Gastroesophageal sphincter (tissue), 4 donors: ENCODE data around the gene DNTTIP2. TPM values are rescaled to one million over a fixed set of nuclear protein-coding genes. Genes with fewer than 3 reads are reported as not detected.
"Not testable (repeated sequence)": the region's sequence is repeated elsewhere in the genome, so short reads cannot be mapped to it uniquely, and the experiment has no call there.

ENCODE experiments used
- ATAC-seq: fragments of 150-250 bp; one replicate; pipeline ENCODE4 v1.9.1; 2016; ENCODE audit warnings: mild to moderate bottlenecking, moderate library complexity
- H3K27ac ChIP-seq, 4 donors: fragments of 200-600 bp; sonication (generic) in 3 of 4; 1 replicate in 3 of 4; 2 replicates in 1 of 4; pipeline ENCODE4 v1.5.1; 2016 to 2019
- H3K27me3 ChIP-seq: fragments of 200-600 bp; sonication (generic); one replicate; pipeline ENCODE4 v1.5.1; 2019
- H3K36me3 ChIP-seq, 2 donors: fragments of 200-600 bp; sonication (generic); one replicate each; pipeline ENCODE4 v1.5.1; 2019; ENCODE audit warnings: control low read depth in 1 of 2
- H3K4me1 ChIP-seq, 3 donors: fragments of 200-600 bp; sonication (generic); 1 replicate in 2 of 3; 2 replicates in 1 of 3; pipeline ENCODE4 v1.5.1; 2016 to 2019; ENCODE audit warnings: control low read depth in 2 of 3
- H3K4me3 ChIP-seq, 2 donors: fragments of 200-600 bp; sonication (generic); one replicate each; pipeline ENCODE4 v1.5.1; 2019; ENCODE audit warnings: mild to moderate bottlenecking in 1 of 2, moderate library complexity in 1 of 2
- H3K9me3 ChIP-seq, 3 donors: fragments of 200-600 bp; sonication (generic); one replicate each; pipeline ENCODE4 v1.5.1; 2017 to 2019; ENCODE audit warnings: control low read depth in 2 of 3
- EP300 ChIP-seq: sonication (generic); formaldehyde crosslinking; IDR thresholded peaks from one replicate; pipeline ENCODE4 v1.6.1; 2017; ENCODE audit warnings: antibody characterized with exemption, mild to moderate bottlenecking
- POLR2A ChIP-seq, 2 donors: fragments of 450-650 bp; IDR thresholded peaks; one replicate each; pipeline ENCODE4 v1.6.1; 2017; ENCODE audit warnings: antibody characterized with exemption in 2 of 2, mild to moderate bottlenecking in 2 of 2, moderate library complexity in 1 of 2
- POLR2AphosphoS5 ChIP-seq: sonication (generic); formaldehyde crosslinking; IDR thresholded peaks from one replicate; pipeline ENCODE4 v1.6.1; 2017; ENCODE audit warnings: antibody characterized with exemption
- WGBS, 2 donors: methylation state at CpG; one replicate each; pipeline ENCODE4 v1.1.5; 2018; ENCODE audit warnings: low coverage in 1 of 2; 5-methylcytosine and 5-hydroxymethylcytosine counted together
- total RNA-seq, 4 donors: library from RNA; depleted of rRNA; stranded (reverse); fragments of >200 nt; gene quantifications; one replicate each; pipeline ENCODE4 v1.1.0, GENCODE V29; 2016
- TF ChIP-seq, protein P1 (sequence below), 4 experiments: fragments of 200-600 bp in 2 of 4; fragments of 450-650 bp in 2 of 4; sonication (generic) in 1 of 4; IDR thresholded peaks; one replicate each; pipeline ENCODE4 v1.5.1; 2017 to 2019; ENCODE audit warnings: antibody characterized with exemption in 4 of 4, mild to moderate bottlenecking in 2 of 4, moderate library complexity in 2 of 4

The DNTTIP2 gene
- total RNA-seq, 4 donors from 2014 or later = 30.6 to 42.2 (median 40.3) TPM

DNA sequence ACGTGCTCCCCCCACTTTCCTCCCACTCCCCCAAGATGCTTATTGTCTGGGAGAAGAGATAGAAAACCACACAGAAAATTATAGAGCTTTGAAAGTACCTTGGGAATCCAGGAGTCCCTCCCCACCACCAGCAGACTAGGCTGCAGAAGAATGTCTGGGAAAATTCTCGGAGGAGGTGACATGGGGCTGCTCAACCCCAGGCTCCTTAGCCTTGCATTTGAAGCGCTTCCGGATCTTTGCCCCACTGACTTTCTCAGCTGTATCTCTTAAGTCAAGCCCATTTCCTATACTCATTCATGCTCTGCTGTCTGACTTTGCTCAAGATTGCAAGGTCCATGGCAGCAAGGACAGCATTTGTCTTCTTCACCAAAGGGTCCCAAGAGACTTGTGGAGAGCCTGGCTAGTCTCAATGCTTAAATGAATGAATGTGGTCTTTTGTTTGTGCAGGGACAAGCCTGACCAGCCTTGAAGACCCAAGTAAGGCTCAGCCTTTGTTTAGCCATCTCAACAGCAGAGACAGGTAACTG, 38.0 kb downstream of the DNTTIP2 start:
- Histone ChIP-seq H3K27ac (no peak overlapping the region), H3K36me3 (peaks cover 0 to 14% of the 10 kb centered on the region in 2 donors), H3K9me3 (no peaks in the 10 kb centered on the region), H3K27me3 (no peaks in the 10 kb centered on the region), H3K4me3 (no peak overlapping the region), H3K4me1 (peaks cover 0 to 25% (median 9%) of the 10 kb centered on the region in 3 donors)
- WGBS, 2 donors = 88 to 93% methylated on average over 3 to 4 of the region's 4 CpGs
- ATAC-seq = no peak
- TF ChIP-seq, protein P1, sequence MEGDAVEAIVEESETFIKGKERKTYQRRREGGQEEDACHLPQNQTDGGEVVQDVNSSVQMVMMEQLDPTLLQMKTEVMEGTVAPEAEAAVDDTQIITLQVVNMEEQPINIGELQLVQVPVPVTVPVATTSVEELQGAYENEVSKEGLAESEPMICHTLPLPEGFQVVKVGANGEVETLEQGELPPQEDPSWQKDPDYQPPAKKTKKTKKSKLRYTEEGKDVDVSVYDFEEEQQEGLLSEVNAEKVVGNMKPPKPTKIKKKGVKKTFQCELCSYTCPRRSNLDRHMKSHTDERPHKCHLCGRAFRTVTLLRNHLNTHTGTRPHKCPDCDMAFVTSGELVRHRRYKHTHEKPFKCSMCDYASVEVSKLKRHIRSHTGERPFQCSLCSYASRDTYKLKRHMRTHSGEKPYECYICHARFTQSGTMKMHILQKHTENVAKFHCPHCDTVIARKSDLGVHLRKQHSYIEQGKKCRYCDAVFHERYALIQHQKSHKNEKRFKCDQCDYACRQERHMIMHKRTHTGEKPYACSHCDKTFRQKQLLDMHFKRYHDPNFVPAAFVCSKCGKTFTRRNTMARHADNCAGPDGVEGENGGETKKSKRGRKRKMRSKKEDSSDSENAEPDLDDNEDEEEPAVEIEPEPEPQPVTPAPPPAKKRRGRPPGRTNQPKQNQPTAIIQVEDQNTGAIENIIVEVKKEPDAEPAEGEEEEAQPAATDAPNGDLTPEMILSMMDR (IDR thresholded peaks at IDR 0.05) = no peak
- TF ChIP-seq EP300 (no peak), POLR2AphosphoS5 (no peak), POLR2A (IDR thresholded peaks at IDR 0.05) (no peak)

DNA sequence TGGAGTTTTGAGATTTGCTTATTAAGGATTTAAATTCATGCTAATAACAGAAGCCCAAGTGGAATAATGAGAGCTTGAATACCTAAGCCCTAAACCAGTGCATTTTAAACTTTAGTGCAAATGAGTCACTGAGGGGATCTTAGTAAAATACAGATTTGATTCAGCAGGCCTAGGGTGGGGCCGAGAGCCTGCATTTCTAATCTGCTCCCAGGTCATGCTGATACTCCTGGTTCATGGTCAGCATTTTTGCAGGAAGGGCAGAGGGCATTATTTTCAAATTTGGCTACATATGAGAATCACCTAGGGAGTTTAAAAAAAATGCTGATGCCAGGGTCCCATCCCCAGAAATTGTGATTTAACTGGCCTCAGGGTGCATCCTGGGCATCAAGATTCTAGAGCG, 39.3 kb downstream of the DNTTIP2 start:
- WGBS, 2 donors = 100% methylated on average over 1 of the region's 2 CpGs
- ATAC-seq = no peak
- H3K36me3 ChIP-seq = peaks cover 0 to 14% of the 10 kb centered on the region in 2 donors
- H3K27me3 ChIP-seq = no peaks in the 10 kb centered on the region
- peaks cover 0 to 12% (median 2%) of the 10 kb centered on the region in 3 donors for H3K4me1 ChIP-seq
- TF ChIP-seq POLR2AphosphoS5 (no peak), POLR2A (IDR thresholded peaks at IDR 0.05) (no peak), EP300 (no peak)
- TF ChIP-seq, protein P1 (IDR thresholded peaks at IDR 0.05) = no peak
- H3K27ac ChIP-seq = no peak overlapping the region
- no peak overlapping the region for H3K4me3 ChIP-seq
- H3K9me3 ChIP-seq = no peaks in the 10 kb centered on the region

DNA sequence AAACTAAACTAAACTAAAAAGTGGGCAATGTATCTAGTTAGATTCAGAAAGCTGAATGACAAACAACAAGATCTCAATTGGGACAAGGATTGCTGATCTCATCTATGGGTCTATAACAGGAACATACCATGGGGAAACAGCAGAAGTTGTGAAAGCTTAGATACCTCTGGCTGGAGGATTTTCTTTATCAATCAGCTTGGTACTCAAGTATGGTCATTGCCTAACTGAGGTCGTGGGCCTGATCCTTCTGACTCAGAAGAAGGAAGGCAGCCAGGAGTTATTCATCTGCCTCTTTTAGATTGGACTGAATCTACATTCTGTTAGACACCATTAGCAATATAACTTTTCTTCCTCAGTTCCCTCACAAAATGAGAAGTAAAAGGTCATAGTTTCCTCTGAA, 39.7 kb downstream of the DNTTIP2 start:
- H3K27me3 ChIP-seq = no peaks in the 10 kb centered on the region
- peaks cover 0 to 14% of the 10 kb centered on the region in 2 donors for H3K36me3 ChIP-seq
- H3K27ac ChIP-seq = no peak overlapping the region
- 0 to 50% methylated on average over 1 of the region's 1 CpG for WGBS, 2 donors
- no peak overlapping the region for H3K4me3 ChIP-seq
- peak; percentile 36 for ATAC-seq
- TF ChIP-seq POLR2AphosphoS5 (no peak), EP300 (no peak)
- TF ChIP-seq, protein P1 (IDR thresholded peaks at IDR 0.05) = no peak
- H3K4me1 ChIP-seq = peaks cover 0 to 8% (median 0%) of the 10 kb centered on the region in 3 donors
- no peaks in the 10 kb centered on the region for H3K9me3 ChIP-seq

GRCh38 chr1:93837961-93838360, 41.0 kb downstream of the DNTTIP2 start:
- TF ChIP-seq, protein P1 (IDR thresholded peaks at IDR 0.05) = no peak
- no peak for TF ChIP-seq POLR2A (IDR thresholded peaks at IDR 0.05)
- TF ChIP-seq POLR2AphosphoS5 = no peak
- TF ChIP-seq EP300 = no peak
- no peak overlapping the region for H3K4me3 ChIP-seq
- 100% methylated on average over 2 to 3 of the region's 3 CpGs for WGBS, 2 donors

GRCh38 chr1:93833293-93833692, 45.7 kb downstream of the DNTTIP2 start:
- H3K27me3 ChIP-seq, H3K4me1 ChIP-seq, H3K9me3 ChIP-seq, ATAC-seq, H3K4me3 ChIP-seq, H3K27ac ChIP-seq, H3K36me3 ChIP-seq: not testable (repeated sequence)
- 97 to 100% methylated on average over 2 to 3 of the region's 3 CpGs for WGBS, 2 donors

More at GRCh38 chr1:93837961-93838360, 41.0 kb downstream of the DNTTIP2 start:
- Histone ChIP-seq H3K9me3 (peaks cover 0 to 5% (median 0%) of the 10 kb centered on the region in 3 donors), H3K27me3 (no peaks in the 10 kb centered on the region), H3K4me1 (no peaks in the 10 kb centered on the region), H3K27ac (no peak overlapping the region), H3K36me3 (peaks cover 0 to 14% of the 10 kb centered on the region in 2 donors)
- no peak for ATAC-seq
